ENCODE data around the gene AUTS2. TPM values are rescaled to one million over a fixed set of nuclear protein-coding genes. Genes with fewer than 3 reads are reported as not detected.

The AUTS2 gene
- total RNA-seq, 1 donor from 2014 or later = 7.7 TPM

DNA sequence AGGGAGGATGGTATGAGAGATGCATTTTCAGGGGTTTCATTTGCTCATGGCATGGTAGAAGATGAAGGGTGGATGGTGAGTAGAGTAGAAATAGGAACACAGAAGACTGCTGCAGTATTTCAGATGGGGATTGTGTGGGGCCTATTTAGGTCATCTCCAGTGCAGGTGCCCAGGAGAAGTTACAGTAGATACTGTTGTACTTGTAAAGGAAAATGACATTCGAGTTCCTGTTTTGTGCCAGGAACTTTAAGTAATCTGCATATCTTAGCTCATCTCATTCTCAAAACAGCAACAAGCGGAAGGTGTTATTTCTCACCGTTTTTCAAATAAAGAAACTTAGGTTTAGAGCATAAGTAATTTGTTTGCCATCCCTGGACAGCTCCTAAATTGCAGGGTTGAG, 156.2 kb downstream of the AUTS2 start:
- intact Hi-C loops (cut with micrococcal nuclease) = no loop called here

DNA sequence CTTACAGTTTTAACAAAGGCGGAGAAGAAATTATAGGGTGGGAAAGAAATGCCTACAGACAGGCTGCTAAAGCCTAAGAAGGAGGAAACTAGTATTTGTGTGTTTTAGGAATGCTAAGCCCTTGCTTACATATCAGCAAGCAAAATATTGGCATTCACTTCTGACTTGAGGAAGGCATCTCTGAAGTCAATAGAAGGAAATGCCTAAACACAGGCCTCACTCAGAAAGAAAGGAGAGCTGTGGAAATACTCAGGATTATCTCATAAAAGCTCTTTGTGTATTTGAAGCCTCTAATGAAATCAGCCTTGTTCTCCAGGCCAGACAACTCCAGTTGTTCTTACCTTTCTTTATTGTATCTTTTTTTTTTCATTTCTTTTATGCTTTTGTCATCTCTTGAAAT, 158.0 kb downstream of the AUTS2 start:
- intact Hi-C loops (cut with micrococcal nuclease) = no loop called here

- intact Hi-C loops (cut with micrococcal nuclease) = no loop called here
These were observed 159.3 kb downstream of the AUTS2 start for GRCh38 chr7:69757528-69757927.

- intact Hi-C loops (cut with micrococcal nuclease) = no loop called here
These were observed 159.7 kb downstream of the AUTS2 start for GRCh38 chr7:69757981-69758430.

- intact Hi-C loops (cut with micrococcal nuclease) = no loop called here
These were observed 161.1 kb downstream of the AUTS2 start for GRCh38 chr7:69759373-69759772.

DNA sequence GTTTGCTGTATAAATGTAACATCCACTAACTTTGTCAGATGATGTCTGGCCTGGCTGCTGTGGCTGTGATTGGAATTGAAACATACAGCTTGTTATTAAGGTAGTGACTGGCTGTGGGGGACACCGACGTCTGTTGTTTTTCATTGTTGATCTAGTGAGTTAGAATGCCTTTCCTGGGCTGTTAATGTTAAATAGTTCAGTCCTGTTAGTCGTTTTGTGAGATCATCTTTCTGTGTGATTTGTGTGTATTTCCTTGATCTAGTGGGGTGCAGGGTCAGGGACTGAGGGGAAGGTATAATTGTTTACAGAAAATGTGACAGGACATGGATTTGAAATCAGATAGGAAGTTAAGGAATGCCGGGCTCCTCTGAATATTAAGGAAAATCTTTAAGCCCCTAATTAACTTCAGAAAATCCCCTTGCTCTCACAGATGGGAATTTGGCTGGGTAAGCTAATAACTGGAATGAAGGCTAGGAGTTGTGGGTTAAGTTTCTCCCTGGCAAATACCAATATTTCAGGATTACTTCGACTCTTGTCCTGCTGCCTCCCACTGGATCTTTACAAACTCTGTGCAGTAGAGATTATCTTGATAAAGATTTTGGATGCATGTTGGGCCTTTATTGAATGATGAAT, 163.1 kb downstream of the AUTS2 start:
- intact Hi-C loops (cut with micrococcal nuclease) = no loop called here

DNA sequence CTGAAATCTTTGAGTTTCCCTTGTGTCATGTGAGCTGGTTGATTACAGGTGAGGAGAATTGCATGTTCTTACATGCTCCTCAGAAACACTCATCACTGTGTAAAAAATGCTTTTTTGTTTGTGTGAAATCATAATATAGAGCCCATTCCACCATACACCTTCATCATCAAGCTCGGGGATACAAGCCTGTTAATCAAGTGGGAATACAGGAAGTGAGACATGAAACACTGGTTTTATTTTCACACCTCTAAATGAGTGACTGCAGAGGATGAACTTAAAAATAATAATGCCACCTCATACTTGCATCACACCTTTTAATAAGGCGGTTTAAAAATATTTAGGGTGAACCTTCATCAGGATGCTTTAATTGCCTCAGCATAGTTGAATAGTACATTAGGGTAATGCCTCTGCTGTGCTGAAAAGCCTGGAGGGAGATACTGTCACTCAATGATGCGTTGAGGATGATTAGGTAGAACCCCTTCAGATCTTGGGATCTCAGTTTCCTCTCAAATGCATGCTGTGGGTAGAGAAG, 164.6 kb downstream of the AUTS2 start:
- intact Hi-C loops (cut with micrococcal nuclease) = no loop called here

- intact Hi-C loops (cut with micrococcal nuclease) = no loop called here
These were observed 165.2 kb downstream of the AUTS2 start for GRCh38 chr7:69763513-69763912.

DNA sequence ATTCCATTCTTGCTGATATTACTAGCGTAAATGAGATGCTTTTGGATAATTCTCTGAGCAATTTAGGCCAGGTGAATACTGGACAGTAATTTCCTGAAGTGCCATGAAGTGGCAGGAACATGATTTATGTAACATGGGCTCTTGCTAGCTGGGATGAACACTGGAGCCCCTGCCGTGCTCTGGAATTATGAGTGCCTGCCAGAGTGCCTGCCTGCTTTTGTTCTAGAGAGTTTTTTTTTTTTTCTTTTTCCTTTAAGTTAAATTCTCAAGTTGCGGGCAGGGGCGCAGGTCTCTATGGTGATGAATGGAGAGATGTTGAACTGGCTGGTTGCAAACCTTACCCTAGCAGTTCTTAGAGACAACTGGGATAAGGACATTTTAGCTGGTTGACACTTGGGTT, 165.9 kb downstream of the AUTS2 start:
- intact Hi-C loops (cut with micrococcal nuclease) = no loop called here

DNA sequence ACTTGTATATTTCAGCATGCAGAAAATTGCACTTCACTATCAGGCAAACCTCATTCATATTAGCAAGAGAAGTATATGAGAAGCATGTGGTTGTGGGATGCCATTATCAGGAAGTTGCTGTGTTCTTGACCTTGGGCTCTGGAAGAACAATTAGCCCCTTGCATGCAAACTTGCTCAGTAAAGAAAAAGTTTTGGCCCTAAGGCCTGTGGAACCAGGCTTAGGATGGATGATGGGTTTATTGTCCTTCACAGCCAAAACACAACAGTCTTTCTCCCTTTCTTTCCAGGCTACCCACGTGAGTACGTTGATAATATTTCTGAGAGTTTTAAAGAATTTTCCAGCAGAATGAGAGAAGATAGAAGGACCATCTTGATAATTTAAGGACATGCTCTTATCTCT, 166.4 kb downstream of the AUTS2 start:
- intact Hi-C loops (cut with micrococcal nuclease) = no loop called here

GRCh38 chr7:69765879-69766278, 167.6 kb downstream of the AUTS2 start:
- intact Hi-C loops (cut with micrococcal nuclease) = no loop called here

- intact Hi-C loops (cut with micrococcal nuclease) = no loop called here
These were observed 170.8 kb downstream of the AUTS2 start for GRCh38 chr7:69768986-69769595.

- intact Hi-C loops (cut with micrococcal nuclease) = no loop called here
These were observed 171.6 kb downstream of the AUTS2 start for GRCh38 chr7:69769826-69770225.

DNA sequence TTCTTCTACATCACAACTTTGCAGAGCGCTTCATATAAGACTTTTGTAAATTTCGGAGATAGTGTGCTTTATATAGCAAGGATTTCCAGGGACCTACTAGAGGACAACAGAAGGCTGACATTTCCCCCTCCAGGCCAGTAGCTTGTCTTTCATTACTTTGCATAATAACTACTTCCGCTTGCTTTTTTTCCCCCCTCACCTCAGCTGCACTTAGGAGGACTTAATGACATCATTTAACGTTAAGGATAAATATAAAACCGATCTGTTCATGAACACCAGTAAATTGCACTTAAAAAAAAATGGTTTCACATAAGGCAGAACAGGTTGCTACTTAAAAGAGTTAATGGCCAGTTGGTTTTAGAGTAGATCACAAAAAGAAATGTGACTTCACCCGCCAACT, 172.3 kb downstream of the AUTS2 start:
- intact Hi-C loops (cut with micrococcal nuclease) = no loop called here

DNA sequence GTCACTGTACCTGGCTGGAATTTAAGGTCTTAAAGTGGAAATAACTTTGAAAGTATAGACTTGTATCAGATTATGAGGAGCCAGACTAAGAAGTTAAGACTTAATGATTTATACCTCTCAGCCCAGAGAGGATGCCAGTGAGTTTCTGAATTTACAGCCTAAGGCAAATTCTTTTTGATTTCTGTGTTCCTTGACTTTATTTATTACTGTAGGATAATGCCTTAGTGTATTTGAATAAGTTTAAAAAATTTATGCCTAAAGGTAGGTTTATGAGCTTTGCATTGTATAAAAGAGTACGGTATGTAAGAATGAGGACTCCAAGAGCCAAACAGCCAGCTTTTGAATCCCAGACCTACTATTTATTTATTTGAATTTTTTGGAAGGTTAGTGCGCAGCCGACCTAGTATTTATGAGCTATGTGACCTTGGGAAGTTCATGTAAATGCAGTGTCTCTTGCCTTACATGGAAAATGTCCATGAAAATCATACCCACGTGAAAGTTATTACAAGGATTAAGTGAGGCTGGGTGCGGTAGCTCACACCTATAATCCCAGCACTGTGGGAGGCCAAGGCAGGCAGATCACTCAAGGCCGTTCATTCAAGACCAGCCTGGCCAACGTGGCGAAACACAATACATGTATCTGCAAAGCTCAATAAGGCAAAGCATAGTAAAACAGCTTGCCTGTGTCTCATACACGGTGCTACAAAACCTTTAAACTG, 174.6 kb downstream of the AUTS2 start:
- intact Hi-C loops (cut with micrococcal nuclease) = no loop called here

- intact Hi-C loops (cut with micrococcal nuclease) = no loop called here
These were observed 175.4 kb downstream of the AUTS2 start for GRCh38 chr7:69773535-69774225.

DNA sequence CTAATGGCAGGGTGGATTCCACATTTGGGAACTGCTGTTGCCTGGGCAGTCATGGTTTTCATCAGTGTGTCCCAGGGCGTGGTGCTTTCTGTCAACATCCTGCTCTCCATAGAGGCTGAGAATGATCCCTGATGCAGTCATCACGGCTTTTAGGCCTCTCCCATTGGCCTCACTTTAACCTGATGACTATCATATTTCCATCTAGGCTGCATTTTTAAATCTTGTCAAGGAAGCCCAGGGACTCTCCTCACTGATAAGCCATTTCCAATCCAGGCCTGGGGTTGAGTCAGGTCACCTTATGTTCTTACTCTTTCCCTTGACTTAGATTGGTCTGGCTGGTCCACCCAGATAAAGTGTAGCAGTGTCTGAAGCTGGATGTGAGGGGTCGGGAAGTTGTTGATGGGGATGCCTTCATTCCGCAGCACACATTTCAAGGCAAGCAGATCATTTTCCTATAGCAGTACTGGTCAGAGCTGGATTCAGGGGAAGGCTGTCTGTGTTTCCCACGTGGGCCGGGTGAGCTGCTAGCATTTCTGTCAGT, 177.0 kb downstream of the AUTS2 start:
- intact Hi-C loops (cut with micrococcal nuclease) = no loop called here

DNA sequence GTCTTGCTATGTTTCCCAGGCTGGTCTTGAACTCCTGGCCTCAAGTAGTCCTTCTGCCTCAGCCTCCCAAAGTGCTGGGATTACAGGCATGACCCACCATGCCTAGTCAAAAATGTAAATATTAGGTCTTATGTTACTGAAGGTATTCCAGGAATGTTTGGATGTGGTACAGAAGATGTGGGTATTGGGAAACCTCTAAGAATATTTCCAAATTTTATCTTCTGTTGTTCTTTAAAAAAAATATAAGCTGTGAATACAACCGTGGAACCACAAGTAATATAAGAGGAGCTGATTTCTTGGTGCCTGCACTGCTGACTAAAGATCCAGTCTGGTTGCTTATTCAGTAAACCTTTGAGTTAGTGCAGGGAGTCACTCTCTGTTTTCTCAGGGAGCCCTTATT, 178.3 kb downstream of the AUTS2 start:
- intact Hi-C loops (cut with micrococcal nuclease) = no loop called here

DNA sequence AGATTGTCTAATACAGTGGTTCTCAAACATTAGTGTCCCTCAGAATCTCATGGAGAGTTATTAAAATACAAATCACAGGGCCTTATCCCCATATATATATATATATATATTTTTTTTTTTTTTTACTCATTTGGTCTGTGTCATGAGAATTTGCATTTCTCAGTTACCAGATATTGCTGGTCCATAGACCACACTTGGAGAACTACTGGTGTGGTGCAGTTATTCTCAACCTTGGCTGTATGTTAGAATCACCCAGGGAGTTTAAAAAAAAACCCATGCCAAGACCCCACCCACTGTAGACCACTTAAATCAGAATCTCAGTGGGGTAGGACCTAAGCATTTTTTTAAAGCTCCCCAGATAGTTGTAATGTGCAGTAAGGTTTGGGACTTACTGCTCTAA, 179.9 kb downstream of the AUTS2 start:
- intact Hi-C loops (cut with micrococcal nuclease) = no loop called here

- intact Hi-C loops (cut with micrococcal nuclease) = no loop called here
These were observed 182.1 kb downstream of the AUTS2 start for GRCh38 chr7:69780379-69780778.

- intact Hi-C loops (cut with micrococcal nuclease) = no loop called here
These were observed 183.2 kb downstream of the AUTS2 start for GRCh38 chr7:69781412-69781846.
